LNCAP (cell line): ENCODE results near the gene CTXN1.
A peak's percentile ranks its signal among the peaks of the same experiment; 100 is the strongest.

ENCODE experiments used
- CTCF ChIP-seq: fragments of 450-650 bp; IDR thresholded peaks from 2 replicates; pipeline ENCODE4 v1.5.1; 2017; ENCODE audit warnings: mild to moderate bottlenecking

CTXN1 gene

GRCh38 chr19:7931221-7932061 lies 5.5 kb upstream of the CTXN1 start:
- TF ChIP-seq CTCF: no peak

- TF ChIP-seq CTCF: no peak
Measured at GRCh38 chr19:7930765-7931164, 4.8 kb upstream of the CTXN1 start.

- peak; percentile 52 for TF ChIP-seq CTCF
Measured at GRCh38 chr19:7928741-7929701, 3.1 kb upstream of the CTXN1 start.

- no peak for TF ChIP-seq CTCF
Measured at GRCh38 chr19:7928334-7928706, 2.4 kb upstream of the CTXN1 start.

- TF ChIP-seq CTCF: no peak
Measured at GRCh38 chr19:7927605-7928333, 1.8 kb upstream of the CTXN1 start.

- no peak for TF ChIP-seq CTCF
Measured at GRCh38 chr19:7926727-7927604, 1.0 kb upstream of the CTXN1 start.
